ENCODE results near the gene GRB7.
"Not testable (repeated sequence)": the region's sequence is repeated elsewhere in the genome, so short reads cannot be mapped to it uniquely, and the experiment has no call there.

GRB7 gene

DNA sequence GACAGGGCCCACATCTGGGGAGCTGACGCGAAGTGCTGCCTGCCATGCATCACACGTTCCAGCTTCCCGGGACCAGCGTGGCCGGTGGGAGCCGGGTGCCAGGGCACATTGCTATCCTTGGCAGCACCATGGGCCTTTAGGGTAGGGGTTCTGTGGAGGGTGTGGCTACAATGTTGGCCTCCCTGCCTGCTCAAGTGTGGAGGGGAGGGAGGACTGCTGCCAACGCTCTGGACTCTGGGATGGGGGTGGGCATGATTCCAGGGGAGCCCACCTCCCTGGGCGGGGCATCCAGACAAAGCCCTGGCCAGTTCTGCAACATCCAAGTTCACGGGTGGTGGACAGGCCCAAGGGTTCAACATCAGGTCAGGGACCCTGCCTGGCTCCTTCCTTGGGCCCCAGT, 13.9 kb downstream of the GRB7 start:
- DNase-seq (ENCODE audit: low spot score): no peak

DNA sequence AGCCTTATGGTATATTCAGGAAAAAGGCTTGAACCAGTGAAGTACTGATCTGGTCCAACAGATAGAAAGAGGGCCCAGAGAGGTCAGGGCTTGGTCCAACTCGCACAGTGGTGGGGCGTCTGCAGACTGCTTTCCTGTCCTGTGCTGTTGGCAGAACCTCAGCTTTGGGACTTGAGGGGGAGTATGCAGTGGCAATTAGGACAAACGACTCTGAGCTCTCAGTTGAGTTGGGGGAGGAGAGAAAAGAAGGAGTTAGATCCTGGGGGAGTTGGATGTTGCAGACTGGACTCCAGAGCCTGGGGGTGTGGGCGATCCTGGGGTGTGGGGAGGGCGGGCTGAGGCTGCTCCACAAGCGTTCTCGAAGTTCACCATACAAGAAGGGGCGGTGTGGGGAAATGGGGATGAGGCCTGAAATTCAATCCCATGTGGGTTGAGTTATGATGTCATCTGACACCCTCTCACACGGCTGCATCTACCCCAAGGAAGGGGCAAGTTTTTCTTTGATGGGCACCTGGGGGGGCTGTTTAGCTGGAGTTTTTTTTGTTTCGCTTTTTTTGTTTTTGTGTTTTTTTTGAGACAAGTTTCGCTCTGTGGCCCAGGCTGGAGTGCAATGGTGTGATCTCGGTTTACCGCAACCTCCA, 14.6 kb downstream of the GRB7 start:
- no peak for DNase-seq (ENCODE audit: low spot score)

DNA sequence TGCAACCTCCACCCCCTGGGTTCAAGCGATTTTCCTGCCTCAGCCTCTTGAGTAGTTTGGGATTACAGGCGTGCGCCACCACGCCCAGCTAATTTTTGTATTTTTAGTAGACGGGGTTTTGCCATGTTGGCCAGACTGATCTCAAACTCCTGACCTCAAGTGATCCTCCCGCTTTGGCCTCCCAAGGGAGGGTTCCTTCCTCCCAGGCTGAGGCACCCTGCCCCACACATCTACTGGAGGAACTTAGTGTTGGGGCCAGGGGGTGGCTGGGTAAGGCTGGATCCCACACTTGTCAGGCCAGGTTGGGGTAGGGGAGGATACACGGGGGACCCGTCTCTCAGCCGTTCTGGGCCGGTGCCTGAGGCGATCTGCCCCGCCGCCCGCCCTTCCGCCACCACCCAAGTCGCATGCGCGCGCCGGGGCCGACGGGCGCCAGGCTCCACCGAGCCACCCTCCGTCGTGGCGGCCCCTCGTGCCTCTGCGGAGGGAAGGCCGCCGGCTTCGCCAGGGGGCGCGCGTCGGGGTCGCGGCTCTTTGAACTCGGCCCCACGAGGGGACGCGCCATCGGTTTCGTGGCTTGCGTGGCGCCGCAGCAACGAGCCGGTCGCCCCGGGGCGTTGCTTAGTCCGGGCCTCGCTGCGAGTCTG, 15.9 kb downstream of the GRB7 start:
- peak; percentile 78 for DNase-seq (ENCODE audit: low spot score)

DNA sequence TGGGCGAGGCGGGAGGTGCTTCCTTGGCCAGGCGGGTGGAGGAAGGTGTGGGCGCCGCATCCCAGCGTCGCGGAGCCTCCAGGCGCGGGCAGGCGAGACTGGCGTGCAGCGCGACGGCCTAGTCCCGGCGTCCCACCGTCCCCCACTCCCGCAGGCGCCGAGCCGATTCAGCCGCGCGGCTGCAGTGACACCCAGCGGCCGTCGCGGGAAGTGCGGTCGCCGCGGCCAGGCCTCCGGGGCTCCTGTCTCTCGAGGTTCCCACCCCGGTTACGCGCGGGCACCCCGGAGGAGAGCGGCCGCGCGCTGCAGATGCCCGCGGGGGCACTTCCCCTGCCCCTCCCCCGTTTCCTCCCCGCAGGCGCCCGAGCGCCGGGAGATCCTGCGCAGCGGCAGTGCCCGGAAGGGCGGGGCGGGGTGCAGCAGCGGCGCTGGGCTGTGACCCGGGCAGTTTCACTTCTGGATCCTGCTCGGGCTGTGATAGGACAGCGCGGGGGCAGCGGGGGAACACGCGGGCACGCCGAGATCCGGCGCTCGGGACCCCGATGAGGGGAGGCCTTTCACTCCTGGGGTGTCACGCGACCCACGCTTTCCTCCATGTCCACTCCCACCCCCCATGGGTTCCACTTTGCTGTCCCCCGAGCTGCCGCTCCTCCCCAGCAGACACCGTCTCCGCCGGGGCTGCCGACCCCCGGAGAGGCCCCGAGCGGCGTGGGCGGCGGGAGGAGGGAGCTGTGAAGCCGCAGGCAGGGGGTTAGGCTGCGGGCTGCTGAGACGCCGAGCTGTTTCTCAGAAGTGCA, 16.6 kb downstream of the GRB7 start:
- peak; percentile 98 for DNase-seq (ENCODE audit: low spot score)

DNA sequence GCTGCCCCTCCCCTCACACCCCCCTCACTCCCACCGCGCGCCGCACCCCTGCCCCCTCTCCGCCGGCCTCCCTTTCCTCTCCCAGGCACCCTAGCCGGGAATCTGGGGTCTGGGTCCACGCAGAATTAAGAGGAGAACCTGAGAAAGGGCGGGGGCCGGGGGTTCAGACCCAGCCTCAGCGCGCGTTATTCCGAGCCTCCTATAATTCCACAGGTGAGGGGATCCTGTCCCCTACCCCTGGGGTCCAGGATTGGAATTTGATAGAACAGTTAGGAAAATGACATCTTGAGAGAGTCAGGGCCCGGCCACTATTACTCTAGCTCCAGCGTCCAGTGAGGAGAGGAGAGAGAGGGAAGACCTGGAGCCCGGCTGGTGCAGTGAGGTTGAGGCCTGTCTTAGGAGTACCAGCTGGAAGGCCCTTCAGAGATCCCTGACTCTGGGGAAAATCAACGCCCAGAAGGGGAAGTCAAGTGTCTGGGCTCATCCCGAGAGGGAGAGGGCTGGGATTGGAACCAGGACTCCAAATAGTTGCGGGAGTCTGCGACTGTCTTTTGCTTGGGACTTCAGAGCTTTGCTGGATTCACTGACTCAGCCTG, 17.3 kb downstream of the GRB7 start:
- no peak for DNase-seq (ENCODE audit: low spot score)

DNA sequence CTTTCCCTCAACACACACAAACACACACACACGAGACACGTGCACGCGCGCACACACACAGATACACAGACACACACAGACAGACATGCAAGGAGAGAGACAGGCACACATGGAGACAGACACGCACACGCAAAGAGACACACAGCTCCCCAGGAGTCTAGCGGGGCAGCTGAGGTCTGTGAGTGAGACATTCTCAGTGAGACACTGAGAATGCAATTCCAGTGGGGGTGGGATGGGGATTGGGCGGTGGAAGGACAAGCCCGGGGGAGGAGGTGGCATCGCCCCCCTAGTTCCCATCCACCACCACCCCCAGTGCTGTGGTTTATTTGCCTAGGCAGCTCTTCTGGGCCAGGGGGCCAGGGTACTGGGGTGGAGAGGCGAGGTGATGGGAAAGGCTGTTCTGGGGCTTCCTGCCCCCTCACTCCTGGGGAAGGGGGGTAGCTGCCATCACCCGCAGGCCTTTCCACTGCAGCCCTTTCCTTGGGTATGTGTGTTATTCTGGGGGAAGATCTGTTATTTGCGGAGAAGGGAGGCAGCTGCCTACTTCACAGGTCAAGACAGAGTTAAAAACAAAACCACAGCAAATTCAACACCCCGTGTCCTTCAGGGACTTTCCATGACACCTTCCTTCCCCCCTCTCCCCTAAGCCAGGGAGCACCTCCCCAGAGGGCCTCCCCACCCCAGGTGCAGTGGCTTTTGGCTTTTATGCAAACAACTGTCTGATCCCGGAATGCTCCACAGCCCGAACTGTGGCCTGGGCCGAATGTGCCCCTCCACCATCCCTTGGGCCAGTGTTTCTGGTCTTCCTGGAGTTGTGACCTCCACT, 18.0 kb downstream of the GRB7 start:
- peak; percentile 79 for DNase-seq (ENCODE audit: low spot score)

DNA sequence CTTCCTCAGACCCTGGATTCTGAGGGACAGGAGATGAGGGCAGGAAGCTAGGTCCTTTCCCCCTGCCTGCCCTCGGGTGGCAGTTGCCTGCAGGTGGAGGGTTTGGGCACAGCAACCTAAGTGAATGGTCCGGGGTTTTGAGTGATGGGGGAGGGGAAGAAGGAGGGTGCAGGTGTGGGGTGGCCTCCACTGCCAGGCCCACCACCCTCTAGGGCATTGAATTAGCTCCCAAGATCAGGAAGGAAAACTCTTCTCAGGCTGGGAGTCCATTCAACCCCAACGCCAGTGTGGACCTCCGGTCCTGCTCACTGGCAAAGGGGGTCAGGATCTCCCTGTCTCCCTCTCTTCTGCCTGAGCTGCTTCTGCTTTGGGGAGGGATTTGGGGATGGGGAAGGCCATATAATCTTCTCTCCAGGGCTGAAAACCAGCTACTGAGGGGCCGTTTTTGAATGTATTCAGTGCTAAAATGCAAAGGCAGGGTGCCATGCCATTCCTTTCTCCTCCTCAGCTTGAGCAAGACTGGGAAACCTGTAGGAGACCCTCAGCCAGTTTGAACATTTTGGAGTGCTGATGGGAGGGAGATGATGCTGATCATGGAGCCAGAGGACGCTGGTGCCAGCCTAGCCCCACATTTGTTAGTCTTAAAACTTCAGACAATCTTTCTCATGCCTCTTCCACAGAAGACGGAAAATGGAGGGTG, 18.8 kb downstream of the GRB7 start:
- no peak for DNase-seq (ENCODE audit: low spot score)

DNA sequence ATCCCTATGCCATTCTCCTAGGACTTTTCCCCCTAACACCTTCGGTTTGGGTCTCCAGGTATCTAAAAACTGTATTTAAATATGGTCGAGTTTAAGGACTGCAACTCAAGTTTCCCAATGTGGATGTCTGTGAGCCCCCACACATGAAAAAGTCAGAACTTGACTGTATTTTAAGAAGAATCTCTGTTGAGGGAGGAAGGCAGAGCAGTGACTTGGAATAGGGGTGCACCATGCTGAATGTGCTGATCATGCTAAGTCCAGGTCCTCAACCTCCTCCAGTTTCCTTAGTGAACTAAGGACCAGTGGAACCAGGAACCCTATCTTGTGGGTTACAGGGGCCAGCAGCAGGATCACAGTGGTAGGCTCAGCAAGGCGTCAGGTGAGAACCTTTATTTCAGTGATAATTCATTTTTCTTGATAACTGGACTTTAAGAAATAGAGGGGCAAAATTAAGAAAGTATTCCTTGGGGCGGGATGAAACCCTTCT, 19.5 kb downstream of the GRB7 start:
- DNase-seq (ENCODE audit: low spot score): no peak

DNA sequence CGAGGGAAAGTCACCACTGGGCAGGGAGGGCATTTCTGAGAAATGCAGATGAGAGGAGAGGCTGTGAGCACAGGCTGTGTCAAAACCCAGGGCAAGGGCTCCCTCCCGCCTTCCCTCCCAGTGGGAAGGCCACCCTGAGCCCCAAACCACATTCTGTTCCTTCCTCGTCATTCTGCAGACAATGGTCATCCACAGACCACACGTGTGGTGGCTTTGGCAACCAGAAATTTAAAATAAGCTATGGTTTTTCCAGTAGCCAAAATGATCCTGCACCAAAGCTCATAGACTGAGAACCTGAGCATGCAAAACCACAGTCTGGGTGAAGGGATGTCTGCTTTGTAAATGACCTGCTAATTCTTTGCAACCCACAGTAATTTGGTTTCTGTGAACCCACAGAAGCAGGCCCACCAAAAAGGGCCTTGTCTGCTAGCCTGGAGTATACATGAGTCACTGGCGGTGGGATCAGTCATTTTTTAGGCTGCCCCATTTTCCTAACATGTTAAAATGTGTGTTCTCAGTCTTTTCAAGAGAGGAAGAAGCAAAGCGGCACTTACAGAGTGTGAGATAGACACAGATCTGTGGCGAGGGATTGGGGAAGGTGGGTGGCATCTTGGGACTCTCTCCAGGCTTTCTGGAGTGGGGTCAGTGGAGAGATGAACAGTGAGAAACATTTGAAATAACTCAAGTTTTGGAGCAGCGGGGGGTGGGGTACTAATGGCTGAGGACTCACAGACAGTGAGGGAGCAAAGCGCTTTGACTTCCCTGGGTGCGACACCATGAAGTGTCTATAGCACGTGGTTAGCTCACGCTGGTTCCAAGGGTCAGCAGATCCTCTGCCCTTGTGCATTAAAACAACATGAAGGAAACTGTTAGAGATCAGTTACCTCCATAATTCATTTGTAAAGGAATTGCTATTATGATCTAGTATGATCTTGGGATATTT, 20.5 kb downstream of the GRB7 start:
- DNase-seq (ENCODE audit: low spot score): peak; percentile 91

DNA sequence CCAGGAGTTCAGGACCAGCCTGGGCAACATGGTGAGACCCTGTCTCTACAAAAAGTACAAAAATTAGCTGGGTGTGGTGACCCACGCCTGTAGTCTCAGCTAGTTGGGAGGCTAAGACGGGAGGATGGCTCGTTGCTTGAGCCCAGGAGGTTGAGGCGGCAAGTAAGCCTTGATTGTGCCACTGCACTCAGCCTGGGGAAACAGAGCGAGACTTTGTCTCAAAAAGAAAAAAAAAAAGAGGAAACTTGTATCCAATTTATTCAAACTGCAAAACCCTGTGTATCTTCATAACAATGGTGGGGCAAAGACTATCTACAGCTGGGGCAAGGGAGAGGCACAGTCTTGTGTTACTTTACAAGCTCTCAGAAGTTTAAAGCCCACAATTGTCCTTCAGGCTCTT, 21.5 kb downstream of the GRB7 start:
- DNase-seq (ENCODE audit: low spot score): no peak

DNA sequence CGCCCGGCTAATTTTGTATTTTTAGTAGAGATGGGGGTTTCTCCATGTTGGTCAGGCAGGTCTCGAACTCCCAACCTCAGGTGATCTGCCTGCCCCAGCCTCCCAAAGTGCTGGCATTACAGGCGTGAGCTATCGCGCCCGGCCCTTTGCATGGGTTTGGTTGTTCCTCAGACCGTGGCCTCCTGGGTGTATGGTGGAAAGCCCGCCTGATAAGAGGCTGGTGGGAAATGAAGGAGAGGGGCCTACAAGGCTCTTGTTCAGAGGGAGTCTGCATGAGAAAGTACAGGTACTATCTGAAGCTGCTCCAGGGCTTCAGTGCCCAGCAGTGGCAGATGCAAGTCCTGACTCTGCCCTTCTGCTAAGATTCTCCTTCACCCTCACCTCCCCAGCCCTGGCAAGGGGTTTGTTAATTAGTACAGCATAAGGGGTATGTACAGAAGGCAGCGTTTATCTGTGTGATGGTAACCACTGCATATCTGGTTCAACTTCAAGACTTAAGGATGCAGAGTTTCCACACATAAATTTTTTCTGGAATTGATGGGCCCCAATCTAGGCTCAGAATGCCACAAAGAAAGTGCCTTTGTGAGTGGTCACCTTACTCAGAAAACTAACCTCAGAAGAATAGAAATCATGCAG, 24.2 kb downstream of the GRB7 start:
- DNase-seq (ENCODE audit: low spot score): no peak

DNA sequence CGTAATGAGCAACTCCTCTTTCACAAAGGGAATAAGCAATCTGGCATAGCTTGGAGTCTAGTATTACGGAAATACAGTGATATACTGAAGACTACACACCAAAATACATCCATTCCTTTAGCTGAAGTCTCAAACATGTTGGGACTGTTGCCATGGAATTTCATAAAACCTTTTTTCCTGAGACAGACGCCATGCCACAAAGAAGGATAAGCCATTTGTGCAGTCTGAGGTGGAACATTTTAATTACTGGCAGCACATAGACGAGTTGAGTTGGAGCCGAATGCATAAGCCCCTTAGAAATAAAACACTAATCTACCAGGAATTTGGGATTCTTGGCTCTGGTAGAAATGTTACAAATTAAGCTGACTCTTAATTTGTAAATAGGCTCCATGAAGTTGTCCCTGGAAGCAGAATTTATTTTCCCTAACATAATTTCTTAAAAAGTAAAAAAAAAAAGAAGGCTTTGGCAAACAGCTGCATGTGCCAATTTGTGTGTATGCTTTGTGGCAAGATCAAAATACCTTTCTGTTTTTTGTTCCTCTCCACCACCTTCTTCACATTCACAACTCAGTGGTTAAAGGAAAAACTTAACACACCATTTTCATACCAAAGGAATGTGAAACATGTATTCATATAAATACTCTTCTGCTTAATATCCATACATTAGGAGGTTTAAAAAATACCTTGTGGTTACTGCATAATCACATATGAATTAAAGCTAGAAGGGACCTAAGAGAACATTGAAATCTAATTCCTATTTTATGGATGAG, 25.5 kb downstream of the GRB7 start:
- DNase-seq (ENCODE audit: low spot score): no peak

DNA sequence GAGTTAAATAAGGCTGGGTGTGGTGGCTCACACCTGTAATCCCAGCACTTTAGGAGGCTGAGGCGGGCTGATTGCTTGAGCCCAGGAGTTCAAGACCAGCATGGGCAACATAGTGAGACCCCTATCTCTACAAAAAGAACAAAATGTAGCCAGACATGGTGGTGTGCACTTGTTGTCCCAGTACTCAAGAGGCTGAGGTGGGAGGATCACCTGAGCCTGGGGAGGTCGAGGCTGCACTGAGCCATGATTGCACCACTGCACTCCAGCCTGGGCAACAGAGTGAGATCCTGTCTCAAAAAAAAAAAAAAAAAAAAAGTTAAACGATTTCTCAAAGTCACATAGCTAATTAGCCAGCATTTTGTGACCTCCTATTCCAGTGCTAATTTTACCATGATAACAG, 26.4 kb downstream of the GRB7 start:
- DNase-seq (ENCODE audit: low spot score): not testable (repeated sequence)

DNA sequence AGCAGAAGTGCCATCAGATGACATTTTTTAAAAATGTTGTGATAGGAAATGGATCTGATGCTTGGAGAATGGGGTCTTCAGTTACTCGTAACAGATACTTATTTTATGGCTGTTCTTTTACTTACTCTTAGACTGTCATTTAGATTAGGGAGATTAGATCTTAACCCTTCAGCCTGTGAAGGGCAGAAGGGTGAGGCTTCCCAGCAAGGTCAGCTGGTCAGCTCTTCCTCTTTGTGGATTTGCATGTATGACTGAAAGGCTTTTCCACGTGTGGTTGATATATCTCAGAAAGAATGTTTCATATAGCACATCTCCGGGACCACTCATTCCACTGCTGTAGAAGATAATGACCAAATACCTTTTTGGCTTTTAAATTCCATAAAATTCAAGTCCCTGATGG, 27.4 kb downstream of the GRB7 start:
- DNase-seq (ENCODE audit: low spot score): no peak

DNA sequence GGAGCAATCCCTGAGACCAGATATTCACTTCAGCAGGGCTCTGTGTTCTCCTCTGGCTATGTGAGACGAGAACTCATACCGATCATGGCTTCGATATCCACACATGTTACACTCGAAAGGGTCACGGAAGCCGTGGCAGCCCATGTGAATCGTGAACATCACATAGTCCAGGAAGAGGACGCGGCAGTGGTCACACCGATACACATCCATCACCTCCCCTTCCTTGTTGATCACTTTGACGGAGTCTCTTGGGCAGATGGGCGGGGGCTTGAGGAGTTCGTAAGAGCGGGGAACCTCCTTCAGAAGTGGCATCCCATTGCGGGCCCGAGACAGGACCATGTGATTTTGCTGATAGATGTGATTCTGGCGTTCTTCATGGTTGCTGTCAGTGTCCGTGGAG, 28.0 kb downstream of the GRB7 start:
- no peak for DNase-seq (ENCODE audit: low spot score)

DNA sequence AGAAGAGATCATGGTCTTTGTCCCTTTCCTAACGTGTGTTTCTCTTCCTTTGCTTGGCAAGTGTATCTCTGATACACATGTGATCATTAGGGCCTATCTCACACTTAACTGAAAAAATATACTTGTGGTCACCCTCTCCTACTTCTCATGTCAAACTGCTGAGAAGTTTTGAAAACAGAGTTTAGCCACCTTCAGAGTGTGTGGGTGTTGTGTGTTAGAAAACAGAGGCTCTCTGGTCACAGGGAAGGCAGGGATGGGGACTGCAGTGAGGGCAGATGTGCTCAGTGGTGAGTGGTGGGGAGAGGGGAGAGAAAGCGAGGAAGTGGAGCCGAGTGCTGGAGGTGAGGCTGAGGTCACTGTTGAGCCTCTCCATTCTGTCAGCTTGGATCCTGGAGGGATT, 29.4 kb downstream of the GRB7 start:
- DNase-seq (ENCODE audit: low spot score): no peak

DNA sequence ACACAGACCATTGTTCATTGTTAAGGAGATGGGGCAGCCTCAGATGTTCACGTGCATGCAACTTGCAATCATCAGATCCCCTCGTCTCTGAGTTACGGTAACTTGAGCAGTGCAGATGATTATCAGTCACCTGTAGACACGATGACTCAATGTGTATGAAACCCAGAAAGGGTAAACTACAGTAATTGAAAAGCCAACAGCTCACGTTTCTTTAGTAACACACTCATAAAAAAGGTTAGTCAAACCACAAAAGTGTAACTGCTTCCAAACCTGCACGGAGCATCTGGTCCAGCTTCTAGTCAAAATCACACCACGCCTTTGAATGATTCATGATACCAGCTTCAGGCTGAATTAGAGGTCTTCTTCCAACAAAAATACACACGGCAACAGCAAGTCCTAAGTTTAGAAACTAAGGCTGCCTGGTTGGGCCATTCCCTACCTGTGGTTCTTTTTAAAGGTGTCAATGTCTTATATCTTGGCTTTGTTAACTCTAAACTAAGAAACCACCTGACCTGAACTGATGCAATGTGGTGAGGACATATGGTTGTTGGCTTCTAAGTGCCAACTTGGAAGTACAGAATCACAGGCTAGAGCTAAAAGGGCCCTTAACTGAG, 32.3 kb downstream of the GRB7 start:
- peak; percentile 93 for DNase-seq (ENCODE audit: low spot score)

DNA sequence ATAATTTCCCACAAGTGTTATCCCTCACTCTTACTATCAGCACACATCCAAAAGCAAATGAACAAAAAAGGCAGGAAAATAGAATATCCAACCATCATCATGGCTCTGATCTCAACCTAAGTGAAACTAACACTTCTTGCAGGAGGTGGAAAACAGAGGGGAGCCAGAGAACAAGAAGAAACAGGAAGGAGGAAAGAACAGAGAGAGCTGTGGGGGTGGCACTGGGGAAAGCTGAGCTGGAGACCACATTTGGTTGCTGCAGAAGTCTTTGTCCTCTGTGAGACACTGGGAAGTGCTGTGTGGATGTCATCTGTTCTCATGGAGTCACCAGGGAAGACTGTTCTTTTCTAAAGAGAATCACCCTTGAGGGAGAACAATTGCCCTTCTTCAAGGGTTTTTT, 34.7 kb downstream of the GRB7 start:
- DNase-seq (ENCODE audit: low spot score): no peak
